Measurements from ENCODE around the gene FHOD3.
A peak's percentile ranks its signal among the peaks of the same experiment; 100 is the strongest.
"Not testable (repeated sequence)": the region's sequence is repeated elsewhere in the genome, so short reads cannot be mapped to it uniquely, and the experiment has no call there.

FHOD3 gene

GRCh38 chr18:36688020-36688965 is 390.8 kb downstream of the FHOD3 start:
- DNase-seq (ENCODE audit: low read depth in 4 of 4, low spot score in 1 of 4): peak; percentile 2 to 24 (median 12)

- DNase-seq (ENCODE audit: low read depth in 4 of 4, low spot score in 1 of 4): no peak
These were observed 394.9 kb downstream of the FHOD3 start for GRCh38 chr18:36692371-36692770.

- DNase-seq (ENCODE audit: low read depth in 4 of 4, low spot score in 1 of 4): no peak
These were observed 395.4 kb downstream of the FHOD3 start for GRCh38 chr18:36692921-36693332.

- no peak for DNase-seq (ENCODE audit: low read depth in 4 of 4, low spot score in 1 of 4)
These were observed 396.6 kb downstream of the FHOD3 start for GRCh38 chr18:36693931-36694620.

- DNase-seq (ENCODE audit: low read depth in 4 of 4, low spot score in 1 of 4): no peak
These were observed 398.3 kb downstream of the FHOD3 start for GRCh38 chr18:36695806-36696205.

DNA sequence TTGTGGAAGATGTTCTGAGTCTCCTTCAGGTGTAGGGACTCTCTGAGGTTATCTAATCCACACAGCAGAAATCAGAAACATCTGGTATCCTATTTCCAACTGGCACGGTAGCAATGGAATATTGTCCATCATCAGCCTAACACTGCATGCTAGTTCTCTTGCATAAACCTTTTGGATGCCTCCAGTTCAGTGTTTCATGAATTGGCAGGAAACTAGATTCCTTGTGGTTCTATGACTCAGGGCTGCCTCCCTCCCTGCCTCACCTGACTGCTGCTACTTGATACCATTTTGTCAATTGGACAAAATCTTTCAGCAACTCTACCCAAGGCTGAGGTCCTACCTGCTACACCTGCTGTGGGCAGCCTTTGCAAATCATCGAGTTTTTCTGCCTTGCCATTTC is 400.4 kb downstream of the FHOD3 start:
- no peak for DNase-seq (ENCODE audit: low read depth in 4 of 4, low spot score in 1 of 4)

DNA sequence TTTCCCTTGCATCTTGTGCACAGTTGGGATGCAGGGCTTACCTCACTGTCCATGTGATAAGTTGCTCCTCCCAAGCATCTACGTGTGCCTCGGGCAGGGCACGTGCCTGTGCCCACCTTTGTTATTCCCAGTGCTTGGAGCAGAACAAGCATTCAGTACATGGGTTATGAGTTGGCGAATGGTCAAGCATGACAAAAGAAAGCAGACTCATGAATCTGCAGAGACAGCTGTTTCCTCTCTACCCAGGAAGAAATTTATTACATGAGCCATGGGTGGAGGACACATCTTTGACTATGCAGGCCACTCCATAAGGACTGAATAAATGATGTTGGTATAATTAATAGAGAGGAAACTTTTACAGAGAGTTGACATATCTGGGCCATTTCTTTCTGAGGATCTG is 403.4 kb downstream of the FHOD3 start:
- DNase-seq (ENCODE audit: low read depth in 4 of 4, low spot score in 1 of 4): no peak

DNA sequence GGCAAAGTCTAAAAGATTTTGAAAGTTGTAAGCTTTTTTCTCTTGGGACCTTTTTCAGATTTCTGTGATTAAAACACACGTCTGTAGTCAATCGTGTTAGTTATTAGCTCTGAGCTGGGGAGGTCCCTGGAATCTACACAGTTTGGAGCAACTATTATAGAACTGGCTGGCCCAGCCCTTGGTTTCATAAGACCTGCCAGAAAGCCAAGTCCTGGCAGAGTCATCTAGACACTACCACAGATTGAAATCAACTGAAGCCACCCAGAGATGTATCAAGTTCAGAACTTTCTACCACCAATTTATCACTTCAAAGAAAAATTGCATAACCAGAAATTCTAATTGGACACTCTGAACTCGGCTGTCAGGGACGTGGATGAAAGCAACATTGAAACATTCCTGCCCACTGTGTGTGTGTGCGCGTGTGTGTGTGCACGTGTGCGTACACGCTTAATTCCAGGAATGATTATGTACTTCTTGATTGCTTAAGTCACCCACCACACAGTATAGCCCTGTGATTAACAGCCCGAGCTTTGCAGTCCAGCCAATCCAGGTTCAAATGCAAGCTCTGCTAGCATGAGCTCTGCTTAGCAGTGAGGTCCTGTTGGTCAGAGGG is 405.0 kb downstream of the FHOD3 start:
- no peak for DNase-seq (ENCODE audit: low read depth in 4 of 4, low spot score in 1 of 4)

GRCh38 chr18:36704156-36704555 is 406.6 kb downstream of the FHOD3 start:
- no peak for DNase-seq (ENCODE audit: low read depth in 4 of 4, low spot score in 1 of 4)

- DNase-seq (ENCODE audit: low read depth in 4 of 4, low spot score in 1 of 4): no peak
These were observed 408.8 kb downstream of the FHOD3 start for GRCh38 chr18:36706134-36706881.

GRCh38 chr18:36708366-36708765 is 410.9 kb downstream of the FHOD3 start:
- DNase-seq (ENCODE audit: low read depth in 4 of 4, low spot score in 1 of 4): no peak

- no peak for DNase-seq (ENCODE audit: low read depth in 4 of 4, low spot score in 1 of 4)
These were observed 411.8 kb downstream of the FHOD3 start for GRCh38 chr18:36709315-36709714.

GRCh38 chr18:36711014-36711725 is 413.7 kb downstream of the FHOD3 start:
- DNase-seq (ENCODE audit: low read depth in 4 of 4, low spot score in 1 of 4): no peak

- no peak for DNase-seq (ENCODE audit: low read depth in 4 of 4, low spot score in 1 of 4)
These were observed 414.4 kb downstream of the FHOD3 start for GRCh38 chr18:36711813-36712444.

GRCh38 chr18:36714476-36714875 is 417.0 kb downstream of the FHOD3 start:
- no peak for DNase-seq (ENCODE audit: low read depth in 4 of 4, low spot score in 1 of 4)

DNA sequence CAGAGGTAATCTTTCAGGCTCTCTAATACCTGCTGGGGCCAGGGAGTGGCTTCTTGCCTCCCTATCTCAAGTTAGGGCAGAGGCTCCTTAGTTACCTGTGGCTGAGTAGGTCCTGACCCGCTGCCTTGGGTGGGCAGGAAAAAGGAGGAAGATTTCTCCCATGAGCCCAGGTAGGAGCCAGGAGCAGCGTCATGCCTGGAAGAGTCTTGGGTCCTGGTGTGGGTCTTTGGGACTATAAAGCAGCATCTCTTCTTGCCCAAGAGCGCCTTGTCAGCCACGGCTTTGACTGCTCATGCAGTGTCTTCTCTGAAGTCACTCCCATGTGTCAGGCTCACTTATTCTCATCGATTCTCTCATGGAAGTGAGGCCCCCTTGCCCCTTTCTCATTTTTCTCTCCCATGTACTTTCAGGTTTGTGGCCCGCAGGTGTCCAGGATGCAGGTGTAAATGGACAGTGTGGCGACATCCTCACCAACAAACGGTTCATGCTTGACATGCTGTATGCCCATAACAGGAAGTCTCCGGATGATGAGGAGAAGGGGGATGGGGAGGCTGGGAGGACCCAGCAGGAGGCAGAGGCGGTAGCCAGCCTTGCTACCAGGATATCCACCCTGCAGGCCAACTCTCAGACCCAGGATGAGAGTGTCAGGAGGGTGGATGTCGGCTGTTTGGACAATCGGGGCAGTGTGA is 420.1 kb downstream of the FHOD3 start:
- no peak for DNase-seq (ENCODE audit: low read depth in 4 of 4, low spot score in 1 of 4)

GRCh38 chr18:36718705-36719328 is 421.3 kb downstream of the FHOD3 start:
- no peak for DNase-seq (ENCODE audit: low read depth in 4 of 4, low spot score in 1 of 4)

- no peak for DNase-seq (ENCODE audit: low read depth in 4 of 4, low spot score in 1 of 4)
These were observed 422.1 kb downstream of the FHOD3 start for GRCh38 chr18:36719630-36720029.

DNA sequence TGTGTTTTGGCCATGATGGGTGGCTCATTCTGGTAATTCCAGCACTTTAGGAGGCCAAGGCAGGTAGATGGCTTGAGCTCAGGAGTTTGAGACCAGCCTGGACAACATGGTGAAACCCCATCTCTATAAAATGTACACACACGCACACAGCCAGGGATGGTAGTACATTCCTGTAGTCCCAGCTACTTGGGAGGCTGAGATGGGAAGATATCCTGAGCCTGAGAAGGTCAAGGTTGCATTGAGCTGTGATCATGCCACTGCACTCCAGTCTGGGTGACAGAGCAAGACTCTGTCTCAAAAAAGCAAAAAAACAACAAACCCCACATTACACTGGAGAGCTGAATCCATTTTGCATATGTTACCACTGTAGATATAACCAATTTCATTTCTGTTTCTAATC is 423.8 kb downstream of the FHOD3 start:
- DNase-seq (ENCODE audit: low read depth in 4 of 4, low spot score in 1 of 4): not testable (repeated sequence)

Data from stimulated activated CD4-positive, alpha-beta T cell treated with anti-CD3 and anti-CD28 coated beads, Interleukin-1b, Interleukin-23, amount 100 ng/mL, for 24 hours (primary cell).